Muscle of leg (tissue), 16 donors: ENCODE results near the gene LIPI. TPM values are rescaled to one million over a fixed set of nuclear protein-coding genes. Genes with fewer than 3 reads are reported as not detected.

Experiments
- DNase-seq: peaks from one replicate; pipeline ENCODE4 v3.0.0; 2013
- H3K27ac ChIP-seq: one replicate; pipeline ENCODE4 v1.5.1; 2013; ENCODE audit warnings: mild to moderate bottlenecking, low read length, control low read depth
- H3K27me3 ChIP-seq: one replicate; pipeline ENCODE4 v1.6.1; 2013; ENCODE audit warnings: low read length; ENCODE audit not compliant: control insufficient read depth, insufficient read depth
- H3K36me3 ChIP-seq: one replicate; pipeline ENCODE4 v1.6.1; 2013; ENCODE audit warnings: low read length; ENCODE audit not compliant: control insufficient read depth, insufficient read depth
- H3K4me1 ChIP-seq: one replicate; pipeline ENCODE4 v1.6.1; 2013; ENCODE audit warnings: low read length; ENCODE audit not compliant: control insufficient read depth, insufficient read depth
- H3K4me3 ChIP-seq: one replicate; pipeline ENCODE4 v1.5.1; 2013; ENCODE audit warnings: low read length, control low read depth
- H3K9me3 ChIP-seq: replicated peaks from 2 replicates; pipeline ENCODE4 v1.6.1; 2013; ENCODE audit warnings: low read depth, low read length; ENCODE audit not compliant: control insufficient read depth
- WGBS: methylation state at CpG from one replicate; pipeline ENCODE4 v1.1.5; 2013; ENCODE audit warnings: missing lambda C conversion rate; ENCODE audit not compliant: insufficient coverage; 5-methylcytosine and 5-hydroxymethylcytosine counted together
- long read RNA-seq, 11 donors: transcript quantifications; one replicate each; lab custom pipeline, GENCODE V29; 2026
- polyA plus RNA-seq, 8 donors: library from polyadenylated mRNA; unstranded; fragments of 120-200 nt; gene quantifications; one replicate each; pipeline versions ENCODE4 v1.2.1 to v1.2.3, GENCODE V29; 2013; ENCODE audit warnings: inconsistent platforms in 1 of 8, low replicate concordance in 1 of 8; ENCODE audit not compliant: insufficient read length in 8 of 8, insufficient read depth in 1 of 8
- total RNA-seq: library from RNA; stranded (reverse); fragments of 120-200 nt; gene quantifications from one replicate; pipeline ENCODE4 v1.2.4, GENCODE V29; 2013

The LIPI gene
- not detected for total RNA-seq
- under 1 TPM in 7 of 8 donors, not detected in 1; 0.06 to 0.34 (median 0.24) TPM for polyA plus RNA-seq
- long read RNA-seq, donor 1, result 0 reads
- long read RNA-seq, donor 2, result 0 reads
- long read RNA-seq, donor 3, result 0 reads
- long read RNA-seq, donor 4, result 0 reads
- long read RNA-seq, donor 5, result 0 reads
- long read RNA-seq, donor 6, result 0 reads
- long read RNA-seq, donor 7, result 0 reads
- long read RNA-seq, donor 8, result 0 reads
- long read RNA-seq, donor 9, result 0 reads
- long read RNA-seq, donor 10, result 0 reads
- long read RNA-seq, donor 11, result 0 reads

GRCh38 chr21:14210738-14211137 is at the start of gene LIPI:
Gene LIPI, minus strand, starts transcription at chr21:14210955. Its CDS starts 110 bp downstream, at chr21:14210845.
- H3K4me1 ChIP-seq, result no peaks in the 10 kb centered on the region
- WGBS, result no CpG with 5 or more reads among the region's 1 CpG
- no peak within 1 kb of the TSS for H3K27ac ChIP-seq
- no peaks in the 10 kb centered on the region for H3K27me3 ChIP-seq
- no peaks in the 10 kb centered on the region for H3K36me3 ChIP-seq
- H3K9me3 ChIP-seq, result no peaks in the 10 kb centered on the region
- no peak within 1 kb of the TSS for H3K4me3 ChIP-seq
- no peak for DNase-seq

GRCh38 chr21:14260174-14260764 is 49.5 kb upstream of the LIPI start:
- Histone ChIP-seq H3K27me3 (no peaks in the 10 kb centered on the region), H3K36me3 (no peaks in the 10 kb centered on the region), H3K9me3 (no peaks in the 10 kb centered on the region), H3K4me3 (no peak overlapping the region), H3K27ac (no peak overlapping the region), H3K4me1 (no peaks in the 10 kb centered on the region)
- no peak for DNase-seq
- no CpG with 5 or more reads among the region's 1 CpG for WGBS

GRCh38 chr21:14259747-14260146 is 49.0 kb upstream of the LIPI start:
- Histone ChIP-seq H3K36me3 (no peaks in the 10 kb centered on the region), H3K4me1 (no peaks in the 10 kb centered on the region), H3K27me3 (no peaks in the 10 kb centered on the region), H3K9me3 (no peaks in the 10 kb centered on the region), H3K4me3 (no peak overlapping the region), H3K27ac (no peak overlapping the region)
- peak; percentile 71 for DNase-seq
- WGBS, result no CpG with 5 or more reads among the region's 3 CpGs

- no peak overlapping the region for H3K4me3 ChIP-seq
- H3K36me3 ChIP-seq, result no peaks in the 10 kb centered on the region
- H3K9me3 ChIP-seq, result no peaks in the 10 kb centered on the region
- H3K27me3 ChIP-seq, result no peaks in the 10 kb centered on the region
- no peaks in the 10 kb centered on the region for H3K4me1 ChIP-seq
- WGBS, result no CpG with 5 or more reads among the region's 1 CpG
- no peak for DNase-seq
- H3K27ac ChIP-seq, result no peak overlapping the region
Measured at GRCh38 chr21:14251336-14251735, 40.6 kb upstream of the LIPI start.

GRCh38 chr21:14245711-14246110 is 35.0 kb upstream of the LIPI start:
- no peak for DNase-seq
- Histone ChIP-seq H3K36me3 (no peaks in the 10 kb centered on the region), H3K4me1 (no peaks in the 10 kb centered on the region), H3K4me3 (no peak overlapping the region), H3K27ac (no peak overlapping the region), H3K27me3 (no peaks in the 10 kb centered on the region), H3K9me3 (no peaks in the 10 kb centered on the region)

- Histone ChIP-seq H3K36me3 (no peaks in the 10 kb centered on the region), H3K4me1 (no peaks in the 10 kb centered on the region), H3K4me3 (no peak overlapping the region), H3K9me3 (no peaks in the 10 kb centered on the region), H3K27ac (no peak overlapping the region), H3K27me3 (no peaks in the 10 kb centered on the region)
- DNase-seq, result no peak
Measured at GRCh38 chr21:14244911-14245310, 34.2 kb upstream of the LIPI start.

GRCh38 chr21:14243874-14244273 is 33.1 kb upstream of the LIPI start:
- Histone ChIP-seq H3K4me3 (no peak overlapping the region), H3K36me3 (no peaks in the 10 kb centered on the region), H3K9me3 (no peaks in the 10 kb centered on the region), H3K4me1 (no peaks in the 10 kb centered on the region), H3K27me3 (no peaks in the 10 kb centered on the region), H3K27ac (no peak overlapping the region)
- 27% methylated on average over 2 of the region's 2 CpGs for WGBS
- no peak for DNase-seq

GRCh38 chr21:14243461-14243860 is 32.7 kb upstream of the LIPI start:
- no peak for DNase-seq
- no CpG with 5 or more reads among the region's 1 CpG for WGBS
- Histone ChIP-seq H3K4me1 (no peaks in the 10 kb centered on the region), H3K4me3 (no peak overlapping the region), H3K27ac (no peak overlapping the region), H3K27me3 (no peaks in the 10 kb centered on the region), H3K9me3 (no peaks in the 10 kb centered on the region), H3K36me3 (no peaks in the 10 kb centered on the region)

- no peak overlapping the region for H3K27ac ChIP-seq
- no peaks in the 10 kb centered on the region for H3K9me3 ChIP-seq
- no peaks in the 10 kb centered on the region for H3K4me1 ChIP-seq
- H3K36me3 ChIP-seq, result no peaks in the 10 kb centered on the region
- H3K27me3 ChIP-seq, result no peaks in the 10 kb centered on the region
- H3K4me3 ChIP-seq, result no peak overlapping the region
- DNase-seq, result peak; percentile 3
- no CpG with 5 or more reads among the region's 2 CpGs for WGBS
Measured at GRCh38 chr21:14241297-14241696, 30.5 kb upstream of the LIPI start.

GRCh38 chr21:14239281-14239680 is 28.5 kb upstream of the LIPI start:
- Histone ChIP-seq H3K36me3 (no peaks in the 10 kb centered on the region), H3K4me3 (no peak overlapping the region), H3K9me3 (no peaks in the 10 kb centered on the region), H3K4me1 (no peaks in the 10 kb centered on the region), H3K27me3 (no peaks in the 10 kb centered on the region), H3K27ac (no peak overlapping the region)
- no CpG with 5 or more reads among the region's 2 CpGs for WGBS
- DNase-seq, result no peak

GRCh38 chr21:14236180-14236579 is 25.4 kb upstream of the LIPI start:
- WGBS, result no CpG with 5 or more reads among the region's 3 CpGs
- H3K9me3 ChIP-seq, result no peaks in the 10 kb centered on the region
- no peak for DNase-seq
- H3K27ac ChIP-seq, result no peak overlapping the region
- no peaks in the 10 kb centered on the region for H3K36me3 ChIP-seq
- H3K4me3 ChIP-seq, result no peak overlapping the region
- no peaks in the 10 kb centered on the region for H3K4me1 ChIP-seq
- no peaks in the 10 kb centered on the region for H3K27me3 ChIP-seq
